ENCODE results near the gene ZNF668. TPM values are rescaled to one million over a fixed set of nuclear protein-coding genes. Genes with fewer than 3 reads are reported as not detected.

ZNF668 gene
- total and polyA plus RNA-seq, 3 experiments from 2014 or later = 8.7 to 20.5 (median 15.9) TPM

GRCh38 chr16:31112711-31113110 lies 38.7 kb upstream of the ZNF668 start:
- no peaks in the 10 kb centered on the region for H3K36me3 ChIP-seq (ENCODE audit: insufficient read depth, low read length)
- CTCF ChIA-PET = interaction anchor here (2.1 kb wide), 1 partner anchor 30 kb away, joined by 8 read pairs; no protein-coding TSS in a partner anchor
- no peaks in the 10 kb centered on the region for H3K27me3 Mint-ChIP-seq
- no peak overlapping the region for H3K27ac ChIP-seq (ENCODE audit: low read depth, low read length)
- no peaks in the 10 kb centered on the region for H3K27me3 ChIP-seq (ENCODE audit: insufficient read depth, low read length, poor library complexity, severe bottlenecking)
- H3K4me1 Mint-ChIP-seq = peaks cover 13 to 17% (median 14%) of the 10 kb centered on the region in 3 donors
- no peak for DNase-seq
- no peaks in the 10 kb centered on the region for H3K9me3 ChIP-seq (ENCODE audit: low read length)
- H3K9me3 Mint-ChIP-seq = no peaks in the 10 kb centered on the region
- peaks cover 10% of the 10 kb centered on the region for H3K4me1 ChIP-seq (ENCODE audit: insufficient read depth, low read length)
- POLR2A ChIA-PET = no interaction called here
- peak overlapping the region in 1 of 7 donors; percentile 24 for H3K4me3 Mint-ChIP-seq
- no peak overlapping the region for H3K4me3 ChIP-seq (ENCODE audit: low read length)
- peak overlapping the region in 2 of 8 donors; percentile 30 to 50 for H3K27ac Mint-ChIP-seq
- peaks cover 0 to 37% (median 0%) of the 10 kb centered on the region in 3 donors for H3K36me3 Mint-ChIP-seq

DNA sequence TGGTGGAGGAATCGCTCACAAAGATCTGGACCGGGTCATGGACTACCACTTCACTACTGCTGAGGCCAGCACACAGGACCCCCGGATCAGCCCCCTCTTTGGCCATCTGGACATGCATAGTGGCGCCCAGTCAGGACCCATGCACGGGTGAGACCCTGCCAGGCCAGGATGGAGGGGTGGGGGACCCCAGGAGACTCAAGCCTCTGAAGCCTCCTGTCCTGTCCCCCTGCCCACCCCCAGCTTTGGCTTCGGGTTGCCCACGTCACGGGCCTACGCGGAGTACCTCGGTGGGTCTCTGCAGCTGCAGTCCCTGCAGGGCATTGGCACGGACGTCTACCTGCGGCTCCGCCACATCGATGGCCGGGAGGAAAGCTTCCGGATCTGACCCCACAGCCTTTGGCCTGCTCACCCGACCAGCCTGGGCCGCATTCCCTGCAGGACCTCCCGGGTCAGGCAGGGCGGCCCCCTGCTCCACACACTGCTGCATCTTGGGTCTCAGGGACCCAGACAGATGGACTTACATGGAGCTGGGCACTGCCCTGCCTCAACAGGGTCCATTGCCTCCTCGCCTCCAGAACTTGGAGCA lies 37.9 kb upstream of the ZNF668 start:
- Mint-ChIP-seq H3K4me3 (peak overlapping the region in 1 of 7 donors; percentile 24), H3K4me1 (peaks cover 13 to 17% (median 14%) of the 10 kb centered on the region in 3 donors), H3K36me3 (peaks cover 0 to 34% (median 0%) of the 10 kb centered on the region in 3 donors), H3K27me3 (no peaks in the 10 kb centered on the region), H3K9me3 (no peaks in the 10 kb centered on the region), H3K27ac (peak overlapping the region in 1 of 8 donors; percentile 89)
- H3K9me3 ChIP-seq (ENCODE audit: low read length) = no peaks in the 10 kb centered on the region
- POLR2A ChIA-PET = no interaction called here
- CTCF ChIA-PET = interaction anchor here (2.1 kb wide), 1 partner anchor 30 kb away, joined by 8 read pairs; no protein-coding TSS in a partner anchor
- no peaks in the 10 kb centered on the region for H3K27me3 ChIP-seq (ENCODE audit: insufficient read depth, low read length, poor library complexity, severe bottlenecking)
- H3K27ac ChIP-seq (ENCODE audit: low read depth, low read length) = no peak overlapping the region
- H3K4me3 ChIP-seq (ENCODE audit: low read length) = no peak overlapping the region
- no peak for DNase-seq
- H3K36me3 ChIP-seq (ENCODE audit: insufficient read depth, low read length) = no peaks in the 10 kb centered on the region
- H3K4me1 ChIP-seq (ENCODE audit: insufficient read depth, low read length) = peaks cover 11% of the 10 kb centered on the region

GRCh38 chr16:31110106-31111034 lies 36.3 kb upstream of the ZNF668 start:
- Histone ChIP-seq H3K4me1 (ENCODE audit: insufficient read depth, low read length) (peaks cover 11% of the 10 kb centered on the region), H3K27ac (ENCODE audit: low read depth, low read length) (no peak overlapping the region), H3K9me3 (ENCODE audit: low read length) (no peaks in the 10 kb centered on the region), H3K4me3 (ENCODE audit: low read length) (no peak overlapping the region), H3K36me3 (ENCODE audit: insufficient read depth, low read length) (no peaks in the 10 kb centered on the region), H3K27me3 (ENCODE audit: insufficient read depth, low read length, poor library complexity, severe bottlenecking) (no peaks in the 10 kb centered on the region)
- ChIA-PET CTCF (interaction anchor here (0.9 kb wide), 1 partner anchor 32 kb away, joined by 4 read pairs; no protein-coding TSS in a partner anchor), POLR2A (no interaction called here)
- Mint-ChIP-seq H3K27ac (peak overlapping the region in 5 of 8 donors; percentile 17 to 84 (median 68)), H3K36me3 (peaks cover 0 to 34% (median 0%) of the 10 kb centered on the region in 3 donors), H3K9me3 (no peaks in the 10 kb centered on the region), H3K4me1 (peaks cover 16 to 21% (median 17%) of the 10 kb centered on the region in 3 donors), H3K4me3 (peak overlapping the region; percentile 39 to 84 (median 54)), H3K27me3 (no peaks in the 10 kb centered on the region)
- no peak for DNase-seq

DNA sequence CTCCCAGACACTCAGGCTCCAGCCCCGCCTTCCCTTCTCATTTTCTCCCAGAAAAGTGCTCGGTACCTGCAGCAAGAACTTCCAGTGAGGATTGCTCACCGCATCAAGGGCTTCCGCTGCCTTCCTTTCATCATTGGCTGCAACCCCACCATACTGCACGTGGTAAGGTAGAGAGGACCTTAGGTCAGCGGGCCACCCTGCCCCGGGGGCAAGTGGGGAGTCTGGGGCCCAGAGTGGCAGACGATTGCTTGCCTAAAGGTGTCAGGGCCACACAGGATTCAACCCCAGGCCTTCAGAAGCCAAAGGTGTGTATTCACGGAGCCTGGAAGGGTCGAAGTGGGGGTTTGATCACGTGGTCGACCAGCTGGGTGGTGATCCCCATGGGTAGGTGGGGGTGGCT lies 35.6 kb upstream of the ZNF668 start:
- no peaks in the 10 kb centered on the region for H3K27me3 ChIP-seq (ENCODE audit: insufficient read depth, low read length, poor library complexity, severe bottlenecking)
- no peaks in the 10 kb centered on the region for H3K9me3 ChIP-seq (ENCODE audit: low read length)
- Mint-ChIP-seq H3K36me3 (peaks cover 0 to 34% (median 0%) of the 10 kb centered on the region in 3 donors), H3K4me3 (peak overlapping the region; percentile 77 to 84 (median 82)), H3K4me1 (peaks cover 16 to 21% (median 17%) of the 10 kb centered on the region in 3 donors), H3K9me3 (no peaks in the 10 kb centered on the region), H3K27ac (peak overlapping the region in 4 of 8 donors; percentile 54 to 87 (median 74)), H3K27me3 (no peaks in the 10 kb centered on the region)
- ChIA-PET POLR2A (interaction anchor here (2.6 kb wide), 1 partner anchor 8 kb away, joined by 12 read pairs; the partner anchor contains the start of gene KAT8), CTCF (interaction anchor here (0.9 kb wide), 1 partner anchor 33 kb away, joined by 4 read pairs; no protein-coding TSS in a partner anchor)
- H3K27ac ChIP-seq (ENCODE audit: low read depth, low read length) = no peak overlapping the region
- H3K4me1 ChIP-seq (ENCODE audit: insufficient read depth, low read length) = peaks cover 11% of the 10 kb centered on the region
- H3K4me3 ChIP-seq (ENCODE audit: low read length) = no peak overlapping the region
- DNase-seq = no peak
- no peaks in the 10 kb centered on the region for H3K36me3 ChIP-seq (ENCODE audit: insufficient read depth, low read length)

DNA sequence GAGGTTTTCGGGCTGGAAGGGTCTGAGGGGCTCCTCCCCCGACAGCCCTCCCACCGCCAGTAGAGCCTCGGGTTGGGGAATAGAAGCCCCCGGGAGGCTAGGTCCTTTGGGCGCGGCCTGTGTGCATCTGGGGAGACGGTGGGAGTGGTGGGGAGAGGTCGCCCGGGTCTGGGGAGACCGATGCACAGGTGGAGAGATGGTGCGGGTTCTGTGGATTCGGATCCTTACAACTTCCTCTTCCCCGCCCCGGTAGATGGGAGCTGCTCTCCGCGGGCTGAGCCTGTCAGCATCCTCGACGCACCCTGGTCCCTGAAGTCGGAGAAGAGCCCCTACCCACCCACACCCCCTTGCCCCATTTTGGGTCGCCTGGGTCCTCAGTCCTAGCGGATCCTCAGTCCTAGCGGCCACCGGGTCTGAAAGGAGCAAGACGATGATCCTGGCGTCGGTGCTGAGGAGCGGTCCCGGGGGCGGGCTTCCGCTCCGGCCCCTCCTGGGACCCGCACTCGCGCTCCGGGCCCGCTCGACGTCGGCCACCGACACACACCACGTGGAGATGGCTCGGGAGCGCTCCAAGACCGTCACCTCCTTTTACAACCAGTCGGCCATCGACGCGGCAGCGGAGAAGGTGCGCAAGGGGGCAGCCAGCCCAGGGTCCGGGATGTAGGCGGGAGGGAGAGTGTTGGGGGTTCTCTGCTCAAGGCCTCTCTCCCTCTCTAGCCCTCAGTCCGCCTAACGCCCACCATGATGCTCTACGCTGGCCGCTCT lies 34.9 kb upstream of the ZNF668 start:
- peak overlapping the region; percentile 75 for H3K27ac ChIP-seq (ENCODE audit: low read depth, low read length)
- H3K9me3 ChIP-seq (ENCODE audit: low read length) = no peaks in the 10 kb centered on the region
- Mint-ChIP-seq H3K36me3 (peaks cover 0 to 34% (median 0%) of the 10 kb centered on the region in 3 donors), H3K27me3 (no peaks in the 10 kb centered on the region), H3K9me3 (no peaks in the 10 kb centered on the region), H3K4me1 (peaks cover 16 to 21% (median 17%) of the 10 kb centered on the region in 3 donors), H3K4me3 (peak overlapping the region; percentile 77 to 84 (median 82)), H3K27ac (peak overlapping the region in 4 of 8 donors; percentile 32 to 87 (median 70))
- DNase-seq = no peak
- H3K27me3 ChIP-seq (ENCODE audit: insufficient read depth, low read length, poor library complexity, severe bottlenecking) = no peaks in the 10 kb centered on the region
- no peaks in the 10 kb centered on the region for H3K36me3 ChIP-seq (ENCODE audit: insufficient read depth, low read length)
- ChIA-PET POLR2A (interaction anchor here (2.6 kb wide), 1 partner anchor 9 kb away, joined by 12 read pairs; the partner anchor contains the start of gene KAT8), CTCF (no interaction called here)
- peaks cover 11% of the 10 kb centered on the region for H3K4me1 ChIP-seq (ENCODE audit: insufficient read depth, low read length)
- H3K4me3 ChIP-seq (ENCODE audit: low read length) = peak overlapping the region; percentile 68

GRCh38 chr16:31108035-31108793 lies 34.2 kb upstream of the ZNF668 start, which contains the start of gene BCKDK:
Gene BCKDK (plus strand): TSS chr16:31108386. CDS start chr16:31109224, 838 bp downstream.
- POLR2A ChIA-PET = interaction anchor here (1.1 to 2.6 kb wide), 2 partner anchors 9 to 72 kb away, joined by 3 to 12 read pairs; partner anchors contain the start of genes FUS and KAT8
- peak; percentile 43 to 68 (median 49) for DNase-seq
- Histone ChIP-seq H3K9me3 (ENCODE audit: low read length) (no peaks in the 10 kb centered on the region), H3K36me3 (ENCODE audit: insufficient read depth, low read length) (no peaks in the 10 kb centered on the region), H3K4me1 (ENCODE audit: insufficient read depth, low read length) (peaks cover 11% of the 10 kb centered on the region), H3K27ac (ENCODE audit: low read depth, low read length) (peak within 1 kb of the TSS; percentile 75), H3K4me3 (ENCODE audit: low read length) (peak within 1 kb of the TSS; percentile 68), H3K27me3 (ENCODE audit: insufficient read depth, low read length, poor library complexity, severe bottlenecking) (no peaks in the 10 kb centered on the region)
- H3K4me3 Mint-ChIP-seq = peak within 1 kb of the TSS; percentile 80 to 94 (median 84)
- H3K4me1 Mint-ChIP-seq = peaks cover 16 to 21% (median 17%) of the 10 kb centered on the region in 3 donors
- CTCF ChIA-PET = interaction anchor here (0.9 to 1.7 kb wide), 3 partner anchors 15 to 124 kb away, joined by 3 to 4 read pairs (median 3); no protein-coding TSS in a partner anchor
- H3K9me3 Mint-ChIP-seq = no peaks in the 10 kb centered on the region
- H3K27me3 Mint-ChIP-seq = no peaks in the 10 kb centered on the region
- H3K36me3 Mint-ChIP-seq = peaks cover 0 to 34% (median 0%) of the 10 kb centered on the region in 3 donors
- H3K27ac Mint-ChIP-seq = peak within 1 kb of the TSS; percentile 51 to 99 (median 85)

Data from CD8-positive, alpha-beta memory T cell (primary cell).